ENCODE results near the gene HELQ. TPM values are rescaled to one million over a fixed set of nuclear protein-coding genes. Genes with fewer than 3 reads are reported as not detected.

HELQ gene
- total RNA-seq, 3 donors from 2014 or later (not counting 1 experiment from before 2014, with no cell fraction given): 19.8 to 33.6 (median 29.9) TPM

DNA sequence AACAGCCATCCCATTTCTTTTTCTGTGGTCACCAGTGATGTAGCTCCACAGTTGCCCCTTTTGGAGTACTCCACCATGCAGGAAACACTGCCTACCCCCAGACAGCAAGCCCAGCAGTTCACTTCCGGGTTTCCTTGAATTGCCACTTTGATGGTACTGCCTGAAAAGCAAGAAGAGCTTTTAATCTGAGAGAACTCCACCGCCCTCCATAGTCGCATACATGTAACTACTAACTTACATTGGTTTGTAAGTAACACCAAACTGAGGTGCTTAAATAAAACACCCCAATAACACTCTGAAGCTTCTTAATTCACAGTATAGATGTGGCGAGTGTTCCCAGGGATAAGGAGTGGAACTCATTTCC is 67.3 kb downstream of the HELQ start:
- no peaks in the 10 kb centered on the region for H3K9me3 Mint-ChIP-seq
- ATAC-seq: peak in 1 of 3 donors; percentile 39
- peaks cover 6% of the 10 kb centered on the region in 2 donors for H3K4me1 Mint-ChIP-seq
- no peak overlapping the region for H3K27ac Mint-ChIP-seq
- WGBS (ENCODE audit: insufficient coverage): 65% methylated on average over 4 of the region's 4 CpGs
- H3K36me3 Mint-ChIP-seq: no peaks in the 10 kb centered on the region
- Histone ChIP-seq H3K27ac (ENCODE audit: low read length) (no peak overlapping the region), H3K4me1 (ENCODE audit: control insufficient read depth, insufficient read depth, low read length) (no peaks in the 10 kb centered on the region), H3K4me3 (ENCODE audit: low read length) (no peak overlapping the region), H3K36me3 (ENCODE audit: control insufficient read depth, insufficient read depth, low read length) (no peaks in the 10 kb centered on the region), H3K9me3 (ENCODE audit: control insufficient read depth, insufficient read depth, low read length) (no peaks in the 10 kb centered on the region), H3K27me3 (ENCODE audit: control insufficient read depth, insufficient read depth, low read length) (no peaks in the 10 kb centered on the region)
- no peak overlapping the region for H3K4me3 Mint-ChIP-seq
- peak in 1 of 2 donors; percentile 64 for DNase-seq
- H3K27me3 Mint-ChIP-seq (ENCODE audit: low read depth in 2 of 2): peaks cover 2 to 6% of the 10 kb centered on the region in 2 donors
- intact Hi-C loops (cut with micrococcal nuclease): no loop called here
- TF ChIP-seq, protein P1, sequence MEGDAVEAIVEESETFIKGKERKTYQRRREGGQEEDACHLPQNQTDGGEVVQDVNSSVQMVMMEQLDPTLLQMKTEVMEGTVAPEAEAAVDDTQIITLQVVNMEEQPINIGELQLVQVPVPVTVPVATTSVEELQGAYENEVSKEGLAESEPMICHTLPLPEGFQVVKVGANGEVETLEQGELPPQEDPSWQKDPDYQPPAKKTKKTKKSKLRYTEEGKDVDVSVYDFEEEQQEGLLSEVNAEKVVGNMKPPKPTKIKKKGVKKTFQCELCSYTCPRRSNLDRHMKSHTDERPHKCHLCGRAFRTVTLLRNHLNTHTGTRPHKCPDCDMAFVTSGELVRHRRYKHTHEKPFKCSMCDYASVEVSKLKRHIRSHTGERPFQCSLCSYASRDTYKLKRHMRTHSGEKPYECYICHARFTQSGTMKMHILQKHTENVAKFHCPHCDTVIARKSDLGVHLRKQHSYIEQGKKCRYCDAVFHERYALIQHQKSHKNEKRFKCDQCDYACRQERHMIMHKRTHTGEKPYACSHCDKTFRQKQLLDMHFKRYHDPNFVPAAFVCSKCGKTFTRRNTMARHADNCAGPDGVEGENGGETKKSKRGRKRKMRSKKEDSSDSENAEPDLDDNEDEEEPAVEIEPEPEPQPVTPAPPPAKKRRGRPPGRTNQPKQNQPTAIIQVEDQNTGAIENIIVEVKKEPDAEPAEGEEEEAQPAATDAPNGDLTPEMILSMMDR (IDR thresholded peaks at IDR 0.05): no peak

DNA sequence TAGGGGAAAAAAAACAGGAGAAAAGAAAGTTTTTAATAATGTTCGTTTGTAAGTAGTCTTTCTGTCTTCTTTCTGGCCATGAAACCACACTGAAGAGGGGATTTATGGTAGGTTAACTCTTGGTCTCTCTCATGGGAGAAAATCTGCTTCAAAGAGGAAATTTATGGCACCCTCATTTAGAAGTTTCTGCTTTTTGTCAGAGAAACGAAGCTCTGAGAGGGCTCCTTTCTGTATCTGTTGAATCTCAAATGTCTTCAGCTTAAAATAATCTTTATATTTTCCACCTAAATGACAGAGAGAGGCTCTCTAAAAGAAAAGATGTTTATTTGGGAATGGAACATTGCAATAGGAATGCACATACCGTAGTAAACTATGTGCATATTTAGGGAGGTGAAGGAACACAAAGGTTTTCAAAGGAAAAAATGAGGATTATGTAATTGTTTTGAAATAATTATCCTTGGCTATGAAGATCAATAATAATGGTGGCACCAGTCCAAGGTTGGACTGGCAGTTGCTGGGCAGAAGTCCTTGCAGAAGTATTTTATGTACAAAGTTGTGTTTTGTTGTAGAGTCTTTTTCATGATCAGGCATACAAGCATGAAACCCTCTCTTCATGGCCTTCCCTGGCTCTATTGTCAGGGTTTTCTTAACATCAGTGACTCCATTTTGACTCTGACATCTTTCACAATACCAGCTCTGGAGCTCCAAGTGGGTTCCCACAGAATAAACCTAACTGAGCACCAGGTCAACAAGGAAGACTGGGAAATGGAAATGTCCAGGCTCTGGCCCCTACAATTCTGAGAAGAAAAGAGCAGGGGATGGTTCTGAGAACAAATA is 67.9 kb downstream of the HELQ start:
- no peaks in the 10 kb centered on the region for H3K36me3 ChIP-seq (ENCODE audit: control insufficient read depth, insufficient read depth, low read length)
- WGBS (ENCODE audit: insufficient coverage): 62% methylated on average over 2 of the region's 3 CpGs
- Mint-ChIP-seq H3K27ac (no peak overlapping the region), H3K4me1 (peaks cover 6% of the 10 kb centered on the region in 2 donors), H3K9me3 (no peaks in the 10 kb centered on the region), H3K4me3 (no peak overlapping the region), H3K36me3 (no peaks in the 10 kb centered on the region), H3K27me3 (ENCODE audit: low read depth in 2 of 2) (peaks cover 2 to 6% of the 10 kb centered on the region in 2 donors)
- intact Hi-C loops (cut with micrococcal nuclease): no loop called here
- H3K4me3 ChIP-seq (ENCODE audit: low read length): no peak overlapping the region
- H3K27ac ChIP-seq (ENCODE audit: low read length): no peak overlapping the region
- no peak for ATAC-seq
- H3K27me3 ChIP-seq (ENCODE audit: control insufficient read depth, insufficient read depth, low read length): no peaks in the 10 kb centered on the region
- TF ChIP-seq, protein P1 (IDR thresholded peaks at IDR 0.05): no peak
- H3K4me1 ChIP-seq (ENCODE audit: control insufficient read depth, insufficient read depth, low read length): no peaks in the 10 kb centered on the region
- DNase-seq: no peak
- no peaks in the 10 kb centered on the region for H3K9me3 ChIP-seq (ENCODE audit: control insufficient read depth, insufficient read depth, low read length)

DNA sequence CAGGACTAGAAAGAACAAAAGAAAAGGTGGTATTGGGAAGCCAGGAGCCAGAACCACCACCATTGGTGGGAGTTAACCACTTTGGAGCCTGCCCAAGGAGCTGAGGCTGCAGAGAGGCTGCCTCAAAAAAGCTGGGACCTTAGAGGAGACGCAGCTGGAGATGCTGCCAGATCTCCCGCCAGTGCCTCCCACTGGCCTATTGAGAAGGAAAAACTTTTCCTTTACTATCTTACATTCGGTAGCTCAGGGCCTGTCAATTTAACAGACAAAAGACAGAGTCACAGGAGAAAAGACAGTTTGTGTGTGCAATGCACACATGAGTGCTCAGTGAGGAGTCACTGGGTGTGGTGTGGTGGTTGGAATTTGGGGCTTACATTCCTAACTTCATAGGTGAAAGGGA is 68.6 kb downstream of the HELQ start:
- no peak overlapping the region for H3K27ac ChIP-seq (ENCODE audit: low read length)
- ATAC-seq (no peak), DNase-seq (no peak)
- H3K27me3 Mint-ChIP-seq (ENCODE audit: low read depth in 2 of 2): peaks cover 2 to 6% of the 10 kb centered on the region in 2 donors
- no peaks in the 10 kb centered on the region for H3K36me3 ChIP-seq (ENCODE audit: control insufficient read depth, insufficient read depth, low read length)
- H3K4me3 Mint-ChIP-seq: no peak overlapping the region
- H3K27me3 ChIP-seq (ENCODE audit: control insufficient read depth, insufficient read depth, low read length): no peaks in the 10 kb centered on the region
- TF ChIP-seq, protein P1 (IDR thresholded peaks at IDR 0.05): no peak
- no peaks in the 10 kb centered on the region for H3K9me3 Mint-ChIP-seq
- peaks cover 6% of the 10 kb centered on the region in 2 donors for H3K4me1 Mint-ChIP-seq
- intact Hi-C loops (cut with micrococcal nuclease): no loop called here
- H3K27ac Mint-ChIP-seq: no peak overlapping the region
- H3K4me3 ChIP-seq (ENCODE audit: low read length): no peak overlapping the region
- H3K36me3 Mint-ChIP-seq: no peaks in the 10 kb centered on the region
- no peaks in the 10 kb centered on the region for H3K9me3 ChIP-seq (ENCODE audit: control insufficient read depth, insufficient read depth, low read length)
- no peaks in the 10 kb centered on the region for H3K4me1 ChIP-seq (ENCODE audit: control insufficient read depth, insufficient read depth, low read length)
- 85% methylated on average over 2 of the region's 3 CpGs for WGBS (ENCODE audit: insufficient coverage)

All from natural killer cell (primary cell).